Measurements from ENCODE around the gene PIK3R1.

DNA sequence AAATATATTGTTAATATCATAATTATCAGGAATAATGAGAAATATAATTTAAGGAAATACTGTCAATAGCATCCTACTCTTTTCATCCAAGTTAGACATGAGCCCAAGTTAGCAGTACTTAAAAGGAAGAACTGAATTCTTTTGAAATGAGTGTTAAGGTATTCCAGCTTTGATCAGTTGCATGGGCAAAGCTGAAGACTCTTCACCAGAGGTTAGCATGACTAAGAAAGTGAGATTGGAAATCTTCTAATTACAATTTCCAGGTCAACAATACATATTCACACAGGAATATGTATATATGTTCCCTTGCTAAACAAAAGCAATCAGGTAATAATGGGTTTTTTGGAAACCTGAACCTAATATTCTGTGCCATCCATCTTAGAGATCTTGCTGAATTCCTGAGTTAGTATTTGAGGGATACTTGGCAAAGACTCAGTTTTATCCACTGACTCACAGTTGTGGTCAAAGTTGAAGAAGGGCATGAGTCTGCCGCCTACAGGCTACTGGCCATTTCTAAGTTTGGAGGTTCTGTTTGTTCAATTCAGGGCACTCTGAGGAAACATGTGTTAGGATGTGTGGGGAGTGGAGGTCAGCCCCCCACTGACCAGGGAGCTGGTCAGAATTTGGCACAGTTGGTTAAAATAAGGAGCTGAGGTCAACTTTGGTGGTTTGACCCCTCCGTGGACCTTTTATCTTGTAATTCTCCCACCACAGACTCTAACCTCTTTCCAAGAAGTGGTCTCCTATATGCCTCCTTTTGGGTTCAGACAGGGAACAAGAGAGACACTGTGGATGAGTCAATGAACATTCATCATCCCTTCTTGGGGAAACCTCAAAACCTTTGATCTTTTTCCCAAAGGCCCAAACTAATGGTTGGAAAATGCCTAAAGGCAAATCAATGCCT lies 118.3 kb downstream of the PIK3R1 start:
- TF ChIP-seq, protein P1, sequence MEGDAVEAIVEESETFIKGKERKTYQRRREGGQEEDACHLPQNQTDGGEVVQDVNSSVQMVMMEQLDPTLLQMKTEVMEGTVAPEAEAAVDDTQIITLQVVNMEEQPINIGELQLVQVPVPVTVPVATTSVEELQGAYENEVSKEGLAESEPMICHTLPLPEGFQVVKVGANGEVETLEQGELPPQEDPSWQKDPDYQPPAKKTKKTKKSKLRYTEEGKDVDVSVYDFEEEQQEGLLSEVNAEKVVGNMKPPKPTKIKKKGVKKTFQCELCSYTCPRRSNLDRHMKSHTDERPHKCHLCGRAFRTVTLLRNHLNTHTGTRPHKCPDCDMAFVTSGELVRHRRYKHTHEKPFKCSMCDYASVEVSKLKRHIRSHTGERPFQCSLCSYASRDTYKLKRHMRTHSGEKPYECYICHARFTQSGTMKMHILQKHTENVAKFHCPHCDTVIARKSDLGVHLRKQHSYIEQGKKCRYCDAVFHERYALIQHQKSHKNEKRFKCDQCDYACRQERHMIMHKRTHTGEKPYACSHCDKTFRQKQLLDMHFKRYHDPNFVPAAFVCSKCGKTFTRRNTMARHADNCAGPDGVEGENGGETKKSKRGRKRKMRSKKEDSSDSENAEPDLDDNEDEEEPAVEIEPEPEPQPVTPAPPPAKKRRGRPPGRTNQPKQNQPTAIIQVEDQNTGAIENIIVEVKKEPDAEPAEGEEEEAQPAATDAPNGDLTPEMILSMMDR (conservative IDR thresholded peaks at IDR 0.05) = no peak
- TF ChIP-seq ZFX (IDR thresholded peaks at IDR 0.05) = no peak
